ENCODE data around the gene CALCOCO1. TPM values are rescaled to one million over a fixed set of nuclear protein-coding genes. Genes with fewer than 3 reads are reported as not detected.
A peak's percentile ranks its signal among the peaks of the same experiment; 100 is the strongest.
"Not testable (repeated sequence)": the region's sequence is repeated elsewhere in the genome, so short reads cannot be mapped to it uniquely, and the experiment has no call there.

Gene CALCOCO1
- total and polyA plus RNA-seq, 9 of the 15 experiments (the other 6 are each of a cell fraction or from before 2014, with no cell fraction given) = 1.9 to 31.8 (median 11.0) TPM

DNA sequence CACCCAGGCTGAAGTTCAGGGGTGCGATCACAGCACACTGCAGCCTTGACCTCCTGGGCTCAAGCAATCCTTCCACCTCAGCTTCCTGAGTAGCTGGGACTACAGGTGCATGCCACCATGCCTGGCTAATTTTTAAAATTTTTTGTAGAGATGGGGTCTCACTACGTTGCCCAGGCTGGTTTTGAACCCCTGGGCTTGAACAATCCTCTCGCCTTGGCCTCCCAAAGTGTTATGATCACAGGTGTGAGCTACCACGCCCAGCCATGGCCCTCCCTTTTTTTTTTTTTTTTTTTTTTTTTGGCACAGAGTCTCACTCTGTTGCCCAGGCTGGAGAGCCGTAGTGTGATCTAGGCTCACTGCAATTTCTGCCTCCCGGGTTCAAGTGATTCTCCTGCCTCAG, 8.7 kb downstream of the CALCOCO1 start:
- H3K9me3 ChIP-seq (replicated peaks; ENCODE audit: control insufficient read depth, insufficient read depth, low read depth, low read length); BruUV-seq (replicated peaks); POLR2A ChIA-PET; CTCF ChIA-PET (ENCODE audit: low intra/inter-chr PET ratio); H3K79me2 ChIP-seq (ENCODE audit: control insufficient read depth, insufficient read depth, low read length); H3K9me1 ChIP-seq (ENCODE audit: control insufficient read depth, insufficient read depth, low read length); intact Hi-C loops (cut with micrococcal nuclease); in situ Hi-C loops (cut with MboI); H3K36me3 ChIP-seq (ENCODE audit: control insufficient read depth, insufficient read depth, low read length); H3K4me3 ChIP-seq; FAIRE-seq; ATAC-seq; H3K4me1 ChIP-seq (replicated peaks in 1 of 2; ENCODE audit: control insufficient read depth in 2 of 2, insufficient read depth in 2 of 2, low read length in 2 of 2); H3K27ac ChIP-seq (ENCODE audit: extremely low read depth, low read depth, low read length); H2AFZ ChIP-seq (ENCODE audit: low read depth, low read length); H3K9ac ChIP-seq (ENCODE audit: insufficient read depth in 1 of 2, low read depth in 2 of 2, low read length in 2 of 2); H3K4me2 ChIP-seq (ENCODE audit: insufficient read depth, low read length); DNase-seq (ENCODE audit: extremely low read depth in 1 of 4, low spot score in 3 of 4); H4K20me1 ChIP-seq (replicated peaks; ENCODE audit: control insufficient read depth, insufficient read depth, low read length): not testable (repeated sequence)
- 78% methylated on average over 5 of the region's 6 CpGs for WGBS (ENCODE audit: insufficient coverage, low coverage, missing lambda C conversion rate)
- H3K27me3 ChIP-seq (ENCODE audit: control insufficient read depth in 2 of 2, insufficient read depth in 2 of 2, low read length in 2 of 2) = peaks cover 0 to 12% of the 10 kb centered on the region in 2 experiments; a peak in 2 of 5 replicates
- peak; percentile 67 for TF ChIP-seq ZNF121 (CRISPR knock-in tag; conservative IDR thresholded peaks at IDR 0.05)

DNA sequence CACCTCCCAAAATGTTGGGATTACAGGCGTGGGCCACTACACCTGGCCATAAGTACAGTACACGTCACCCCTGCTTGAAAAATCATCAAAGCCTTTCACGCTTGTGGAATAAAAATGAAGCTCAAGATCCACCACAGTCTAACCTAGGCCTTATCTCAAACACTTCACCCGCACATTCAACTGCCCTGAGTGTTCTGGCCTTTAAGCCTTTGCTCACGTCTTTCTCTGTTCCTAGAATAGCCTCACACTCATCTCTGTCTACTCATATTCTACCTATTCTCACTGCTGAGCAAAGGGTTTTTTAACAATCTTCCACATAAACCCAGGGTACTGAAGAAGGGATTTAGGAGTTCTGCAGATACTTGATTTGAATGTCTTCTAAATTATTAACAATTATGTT, 9.9 kb downstream of the CALCOCO1 start:
- Histone ChIP-seq H3K4me3 (no peak overlapping the region), H3K4me1 (replicated peaks in 1 of 2; ENCODE audit: control insufficient read depth in 2 of 2, insufficient read depth in 2 of 2, low read length in 2 of 2) (no peaks in the 10 kb centered on the region), H2AFZ (ENCODE audit: low read depth, low read length) (no peak overlapping the region), H4K20me1 (replicated peaks; ENCODE audit: control insufficient read depth, insufficient read depth, low read length) (peaks cover 5% of the 10 kb centered on the region; the same call in 1 of the 2 replicates), H3K27me3 (ENCODE audit: control insufficient read depth in 2 of 2, insufficient read depth in 2 of 2, low read length in 2 of 2) (peaks cover 0 to 24% of the 10 kb centered on the region in 2 experiments; a peak in 2 of 5 replicates), H3K9me1 (ENCODE audit: control insufficient read depth, insufficient read depth, low read length) (no peaks in the 10 kb centered on the region), H3K27ac (ENCODE audit: extremely low read depth, low read depth, low read length) (no peak overlapping the region), H3K4me2 (ENCODE audit: insufficient read depth, low read length) (no peak overlapping the region), H3K9ac (ENCODE audit: insufficient read depth in 1 of 2, low read depth in 2 of 2, low read length in 2 of 2) (no peak overlapping the region), H3K79me2 (ENCODE audit: control insufficient read depth, insufficient read depth, low read length) (no peaks in the 10 kb centered on the region), H3K9me3 (replicated peaks; ENCODE audit: control insufficient read depth, insufficient read depth, low read depth, low read length) (no peaks in the 10 kb centered on the region), H3K36me3 (ENCODE audit: control insufficient read depth, insufficient read depth, low read length) (no peaks in the 10 kb centered on the region)
- 28% methylated on average over 5 of the region's 5 CpGs for WGBS (ENCODE audit: insufficient coverage, low coverage, missing lambda C conversion rate)
- ChIA-PET CTCF (ENCODE audit: low intra/inter-chr PET ratio) (no interaction called here), POLR2A (interaction anchor here (1.5 kb wide), 1 partner anchor 10 kb away, joined by 6 read pairs; no protein-coding TSS in a partner anchor)
- FAIRE-seq = no peak
- in situ Hi-C loops (cut with MboI) (no loop called here), intact Hi-C loops (cut with micrococcal nuclease) (no loop called here)
- no peak for DNase-seq (ENCODE audit: extremely low read depth in 1 of 4, low spot score in 3 of 4)
- BruUV-seq (replicated peaks) = no TSS peak
- no peak for ATAC-seq
- no peak for TF ChIP-seq KAT7 (CRISPR knock-in tag; IDR thresholded peaks at IDR 0.05; ENCODE audit: borderline replicate concordance)
- no peak for TF ChIP-seq DPF2 (IDR thresholded peaks at IDR 0.05)
- TF ChIP-seq MAFF (IDR thresholded peaks at IDR 0.05; ENCODE audit: low read length) = no peak
- TF ChIP-seq SRSF3 (IDR thresholded peaks at IDR 0.05; ENCODE audit: insufficient read depth, low read length) = no peak
- TF ChIP-seq, protein P1, sequence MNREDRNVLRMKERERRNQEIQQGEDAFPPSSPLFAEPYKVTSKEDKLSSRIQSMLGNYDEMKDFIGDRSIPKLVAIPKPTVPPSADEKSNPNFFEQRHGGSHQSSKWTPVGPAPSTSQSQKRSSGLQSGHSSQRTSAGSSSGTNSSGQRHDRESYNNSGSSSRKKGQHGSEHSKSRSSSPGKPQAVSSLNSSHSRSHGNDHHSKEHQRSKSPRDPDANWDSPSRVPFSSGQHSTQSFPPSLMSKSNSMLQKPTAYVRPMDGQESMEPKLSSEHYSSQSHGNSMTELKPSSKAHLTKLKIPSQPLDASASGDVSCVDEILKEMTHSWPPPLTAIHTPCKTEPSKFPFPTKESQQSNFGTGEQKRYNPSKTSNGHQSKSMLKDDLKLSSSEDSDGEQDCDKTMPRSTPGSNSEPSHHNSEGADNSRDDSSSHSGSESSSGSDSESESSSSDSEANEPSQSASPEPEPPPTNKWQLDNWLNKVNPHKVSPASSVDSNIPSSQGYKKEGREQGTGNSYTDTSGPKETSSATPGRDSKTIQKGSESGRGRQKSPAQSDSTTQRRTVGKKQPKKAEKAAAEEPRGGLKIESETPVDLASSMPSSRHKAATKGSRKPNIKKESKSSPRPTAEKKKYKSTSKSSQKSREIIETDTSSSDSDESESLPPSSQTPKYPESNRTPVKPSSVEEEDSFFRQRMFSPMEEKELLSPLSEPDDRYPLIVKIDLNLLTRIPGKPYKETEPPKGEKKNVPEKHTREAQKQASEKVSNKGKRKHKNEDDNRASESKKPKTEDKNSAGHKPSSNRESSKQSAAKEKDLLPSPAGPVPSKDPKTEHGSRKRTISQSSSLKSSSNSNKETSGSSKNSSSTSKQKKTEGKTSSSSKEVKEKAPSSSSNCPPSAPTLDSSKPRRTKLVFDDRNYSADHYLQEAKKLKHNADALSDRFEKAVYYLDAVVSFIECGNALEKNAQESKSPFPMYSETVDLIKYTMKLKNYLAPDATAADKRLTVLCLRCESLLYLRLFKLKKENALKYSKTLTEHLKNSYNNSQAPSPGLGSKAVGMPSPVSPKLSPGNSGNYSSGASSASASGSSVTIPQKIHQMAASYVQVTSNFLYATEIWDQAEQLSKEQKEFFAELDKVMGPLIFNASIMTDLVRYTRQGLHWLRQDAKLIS (CRISPR knock-in tag; IDR thresholded peaks at IDR 0.05) = no peak
- no peak for TF ChIP-seq EWSR1 (IDR thresholded peaks at IDR 0.05; ENCODE audit: borderline replicate concordance, low read depth, partially characterized antibody)
- TF ChIP-seq THRAP3 (IDR thresholded peaks at IDR 0.05; ENCODE audit: borderline replicate concordance) = no peak
- TF ChIP-seq LCOR (CRISPR knock-in tag; IDR thresholded peaks at IDR 0.05) = no peak
- no peak for TF ChIP-seq POLR2B (IDR thresholded peaks at IDR 0.05; ENCODE audit: low read depth, partially characterized antibody)
